Activated naive CD4-positive, alpha-beta T cell (primary cell): ENCODE measurements around the gene MKX.
A peak's percentile ranks its signal among the peaks of the same experiment; 100 is the strongest.

ENCODE experiments used
- DNase-seq, 4 experiments: peaks; one replicate each; lab custom pipeline; 2025; lab: John Stamatoyannopoulos, UW

The MKX gene

GRCh38 chr10:27742195-27743011 lies 3.2 kb downstream of the MKX start:
- peak; percentile 35 to 69 (median 54) for DNase-seq

GRCh38 chr10:27741173-27742091 lies 4.2 kb downstream of the MKX start:
- no peak for DNase-seq

GRCh38 chr10:27736396-27736795 lies 9.2 kb downstream of the MKX start:
- no peak for DNase-seq

GRCh38 chr10:27730041-27730440 lies 15.6 kb downstream of the MKX start:
- no peak for DNase-seq

- DNase-seq = no peak
Observed at GRCh38 chr10:27728338-27728737, 17.3 kb downstream of the MKX start.

- no peak for DNase-seq
Observed at GRCh38 chr10:27724287-27724686, 21.3 kb downstream of the MKX start.

- DNase-seq = no peak
Observed at GRCh38 chr10:27723436-27723835, 22.2 kb downstream of the MKX start.

GRCh38 chr10:27720529-27720928 lies 25.1 kb downstream of the MKX start:
- no peak for DNase-seq

GRCh38 chr10:27719052-27719451 lies 26.6 kb downstream of the MKX start:
- no peak for DNase-seq

GRCh38 chr10:27717861-27718260 lies 27.8 kb downstream of the MKX start:
- no peak for DNase-seq

GRCh38 chr10:27717224-27717623 lies 28.4 kb downstream of the MKX start:
- no peak for DNase-seq

GRCh38 chr10:27716521-27716920 lies 29.1 kb downstream of the MKX start:
- no peak for DNase-seq

GRCh38 chr10:27715505-27715904 lies 30.1 kb downstream of the MKX start:
- DNase-seq = no peak

- no peak for DNase-seq
Observed at GRCh38 chr10:27714349-27714748, 31.3 kb downstream of the MKX start.

- DNase-seq = no peak
Observed at GRCh38 chr10:27713941-27714340, 31.7 kb downstream of the MKX start.

- DNase-seq = no peak
Observed at GRCh38 chr10:27710014-27710413, 35.6 kb downstream of the MKX start.

GRCh38 chr10:27709304-27709703 lies 36.3 kb downstream of the MKX start:
- no peak for DNase-seq

- no peak for DNase-seq
Observed at GRCh38 chr10:27701938-27702537, 43.6 kb downstream of the MKX start.

- no peak for DNase-seq
Observed at GRCh38 chr10:27699776-27700175, 45.8 kb downstream of the MKX start.

- no peak for DNase-seq
Observed at GRCh38 chr10:27698961-27699360, 46.7 kb downstream of the MKX start.

GRCh38 chr10:27696466-27696865 lies 49.2 kb downstream of the MKX start:
- DNase-seq = no peak

- no peak for DNase-seq
Observed at GRCh38 chr10:27695706-27696105, 49.9 kb downstream of the MKX start.

- DNase-seq = no peak
Observed at GRCh38 chr10:27695088-27695487, 50.5 kb downstream of the MKX start.
